Measurements from ENCODE around the gene SCN2B.

DNA sequence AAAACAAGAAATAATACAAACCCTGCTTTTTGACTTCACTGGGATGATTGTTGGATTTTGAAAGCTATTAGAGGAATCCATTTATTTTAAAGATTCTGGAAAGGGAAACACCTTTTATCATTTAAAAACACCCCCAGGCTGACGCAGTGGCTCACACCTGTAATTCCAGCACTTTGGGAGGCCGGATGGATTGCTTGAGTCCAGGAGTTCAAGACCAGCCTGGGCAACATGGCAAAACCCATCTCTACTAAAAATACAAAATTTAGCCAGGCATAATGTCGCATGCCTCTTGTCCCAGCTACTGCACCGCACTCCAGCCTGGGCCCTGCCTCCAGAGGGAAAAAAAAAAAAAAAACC lies 317 bp upstream of the SCN2B start:
- no peak for TF ChIP-seq CTCF (IDR thresholded peaks at IDR 0.05; ENCODE audit: insufficient read depth, low read length)
- TF ChIP-seq, protein P1, sequence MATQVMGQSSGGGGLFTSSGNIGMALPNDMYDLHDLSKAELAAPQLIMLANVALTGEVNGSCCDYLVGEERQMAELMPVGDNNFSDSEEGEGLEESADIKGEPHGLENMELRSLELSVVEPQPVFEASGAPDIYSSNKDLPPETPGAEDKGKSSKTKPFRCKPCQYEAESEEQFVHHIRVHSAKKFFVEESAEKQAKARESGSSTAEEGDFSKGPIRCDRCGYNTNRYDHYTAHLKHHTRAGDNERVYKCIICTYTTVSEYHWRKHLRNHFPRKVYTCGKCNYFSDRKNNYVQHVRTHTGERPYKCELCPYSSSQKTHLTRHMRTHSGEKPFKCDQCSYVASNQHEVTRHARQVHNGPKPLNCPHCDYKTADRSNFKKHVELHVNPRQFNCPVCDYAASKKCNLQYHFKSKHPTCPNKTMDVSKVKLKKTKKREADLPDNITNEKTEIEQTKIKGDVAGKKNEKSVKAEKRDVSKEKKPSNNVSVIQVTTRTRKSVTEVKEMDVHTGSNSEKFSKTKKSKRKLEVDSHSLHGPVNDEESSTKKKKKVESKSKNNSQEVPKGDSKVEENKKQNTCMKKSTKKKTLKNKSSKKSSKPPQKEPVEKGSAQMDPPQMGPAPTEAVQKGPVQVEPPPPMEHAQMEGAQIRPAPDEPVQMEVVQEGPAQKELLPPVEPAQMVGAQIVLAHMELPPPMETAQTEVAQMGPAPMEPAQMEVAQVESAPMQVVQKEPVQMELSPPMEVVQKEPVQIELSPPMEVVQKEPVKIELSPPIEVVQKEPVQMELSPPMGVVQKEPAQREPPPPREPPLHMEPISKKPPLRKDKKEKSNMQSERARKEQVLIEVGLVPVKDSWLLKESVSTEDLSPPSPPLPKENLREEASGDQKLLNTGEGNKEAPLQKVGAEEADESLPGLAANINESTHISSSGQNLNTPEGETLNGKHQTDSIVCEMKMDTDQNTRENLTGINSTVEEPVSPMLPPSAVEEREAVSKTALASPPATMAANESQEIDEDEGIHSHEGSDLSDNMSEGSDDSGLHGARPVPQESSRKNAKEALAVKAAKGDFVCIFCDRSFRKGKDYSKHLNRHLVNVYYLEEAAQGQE (IDR thresholded peaks at IDR 0.05; ENCODE audit: insufficient replicate concordance, low read depth), result no peak
